ENCODE results near the gene ST6GALNAC1.

The ST6GALNAC1 gene

GRCh38 chr17:76575570-76575969, 68.0 kb downstream of the ST6GALNAC1 start:
- no peak for DNase-seq

Data from suppressor macrophage treated with lipopolysaccharide for 1 hour (primary cell).